Cardiac septum (tissue), 1 donor: Measurements from ENCODE around the gene OVOL3. TPM values are rescaled to one million over a fixed set of nuclear protein-coding genes. Genes with fewer than 3 reads are reported as not detected.
"Not testable (repeated sequence)": the region's sequence is repeated elsewhere in the genome, so short reads cannot be mapped to it uniquely, and the experiment has no call there.

Experiments
- DNase-seq: peaks from one replicate; pipeline ENCODE4 v3.0.0-alpha.2; 2020; ENCODE audit warnings: low spot score
- intact Hi-C: fragments of 100-400 bp; cut with DNase I; formaldehyde crosslinking; loops from one replicate; pipeline ENCODE4 v1.14.0; 2022
- total RNA-seq: library from RNA; stranded (reverse); fragmentation: NEBNext Ultra II Directional; extraction: Animal tissue kit (Norgen Biotek cat#: 25700); gene quantifications from one replicate; pipeline ENCODE4 v1.2.1, GENCODE V29; 2021
- donor health status: DM: no; HTN: no; CAD: no.

The OVOL3 gene
- total RNA-seq, 1 donor from 2014 or later: not detected

DNA sequence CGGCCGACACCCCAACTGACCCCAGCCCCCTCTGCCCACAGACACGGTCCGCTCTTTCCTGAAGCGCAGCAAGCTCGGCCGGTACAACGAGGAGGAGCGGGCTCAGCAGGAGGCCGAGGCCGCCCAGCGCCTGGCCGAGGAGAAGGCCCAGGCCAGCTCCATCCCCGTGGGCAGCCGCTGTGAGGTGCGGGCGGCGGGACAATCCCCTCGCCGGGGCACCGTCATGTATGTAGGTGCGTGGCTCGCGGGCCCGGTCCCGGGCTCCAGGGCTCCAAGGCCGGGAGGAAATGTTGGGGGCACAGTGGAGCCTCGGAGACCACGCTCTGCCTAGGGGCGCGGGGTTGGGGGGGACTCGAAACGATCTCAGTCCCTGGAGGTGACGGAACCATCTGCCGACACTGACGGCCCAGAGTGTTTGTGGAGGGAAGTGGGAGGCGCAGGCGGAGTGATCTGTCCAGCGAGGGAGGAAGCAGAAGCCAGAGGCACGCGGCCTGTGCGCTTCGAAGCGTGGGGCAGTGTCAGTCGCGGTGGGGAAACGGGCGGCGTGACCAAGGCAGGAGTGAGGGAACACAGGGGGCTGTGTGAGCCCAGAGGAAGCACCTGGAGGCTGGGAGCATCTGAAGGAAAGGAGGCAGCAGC lies 10.7 kb downstream of the OVOL3 start:
- intact Hi-C loops: no loop called here
- DNase-seq: no peak

DNA sequence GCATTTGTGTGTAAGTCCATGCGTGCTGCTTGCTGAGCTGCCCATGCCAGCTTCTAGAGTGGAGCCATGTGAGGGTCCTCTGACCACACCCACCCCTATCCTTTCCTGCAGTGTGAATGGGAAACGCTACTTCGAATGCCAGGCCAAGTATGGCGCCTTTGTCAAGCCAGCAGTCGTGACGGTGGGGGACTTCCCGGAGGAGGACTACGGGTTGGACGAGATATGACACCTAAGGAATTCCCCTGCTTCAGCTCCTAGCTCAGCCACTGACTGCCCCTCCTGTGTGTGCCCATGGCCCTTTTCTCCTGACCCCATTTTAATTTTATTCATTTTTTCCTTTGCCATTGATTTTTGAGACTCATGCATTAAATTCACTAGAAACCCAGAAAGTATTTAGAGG lies 14.6 kb downstream of the OVOL3 start:
- no peak for DNase-seq
- intact Hi-C loops: no loop called here

DNA sequence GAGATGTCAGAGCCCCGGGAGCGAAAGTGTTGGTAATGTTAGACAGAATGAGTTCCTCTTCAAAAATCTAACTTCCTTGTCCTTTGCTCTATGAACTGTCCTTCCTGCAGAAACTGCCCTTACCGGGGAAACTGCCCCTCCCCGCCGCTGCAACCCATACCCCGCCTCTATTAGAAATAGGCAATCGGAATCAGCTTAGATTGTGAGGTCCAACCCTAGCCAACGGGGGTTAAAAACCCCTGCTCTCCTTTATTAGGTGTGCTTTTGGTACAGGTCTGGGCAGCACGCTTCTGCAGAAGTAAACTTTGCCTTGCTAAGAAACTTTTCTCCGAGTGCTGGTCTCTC lies 17.4 kb downstream of the OVOL3 start:
- intact Hi-C loops: loop anchor here (1.0 kb wide), 1 partner anchor 24 kb away; the partner anchor contains the start of gene COX7A1
- DNase-seq: no peak

DNA sequence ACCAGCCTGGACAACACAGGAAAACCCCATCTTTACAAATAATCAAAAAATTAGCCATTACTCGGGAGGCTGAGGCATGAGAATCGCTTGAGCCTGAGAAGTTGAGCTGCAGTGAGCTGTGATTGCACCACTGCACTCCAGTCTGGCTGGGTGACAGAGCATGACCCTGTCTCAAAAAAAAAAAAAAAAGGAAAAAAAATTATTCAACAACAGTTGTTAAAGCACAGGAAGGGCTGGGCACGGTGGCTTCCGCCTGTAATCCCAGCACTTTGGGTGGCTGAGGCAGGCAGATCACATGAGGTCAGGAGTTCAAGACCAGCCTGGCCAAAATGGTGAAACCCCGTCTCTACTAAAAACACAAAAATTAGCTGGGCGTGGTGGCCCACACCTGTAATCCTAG lies 20.3 kb downstream of the OVOL3 start:
- intact Hi-C loops: loop anchor here (10.0 kb wide), 1 partner anchor 644 kb away; the partner anchor contains the start of gene ZNF850
- not testable (repeated sequence) for DNase-seq

DNA sequence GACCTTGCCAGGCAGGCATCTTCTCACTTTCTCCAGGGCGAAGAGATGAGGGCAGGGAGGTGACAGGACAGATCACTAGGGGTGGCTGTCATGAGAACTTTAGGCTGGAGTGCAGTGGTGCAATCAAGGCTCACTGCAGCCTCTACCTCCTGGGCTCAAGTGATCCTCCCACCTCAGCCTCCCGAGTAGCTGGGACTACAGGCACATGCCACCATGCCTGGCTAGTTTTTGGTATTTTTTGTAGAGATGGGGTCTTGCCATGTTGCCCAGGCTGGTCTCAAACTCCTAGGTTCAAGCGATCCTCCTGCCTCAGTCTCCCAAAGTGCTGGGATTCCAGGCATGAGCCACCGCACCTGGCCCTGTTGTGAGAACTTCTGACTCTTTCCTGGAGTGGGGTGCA lies 23.9 kb downstream of the OVOL3 start:
- DNase-seq: not testable (repeated sequence)

DNA sequence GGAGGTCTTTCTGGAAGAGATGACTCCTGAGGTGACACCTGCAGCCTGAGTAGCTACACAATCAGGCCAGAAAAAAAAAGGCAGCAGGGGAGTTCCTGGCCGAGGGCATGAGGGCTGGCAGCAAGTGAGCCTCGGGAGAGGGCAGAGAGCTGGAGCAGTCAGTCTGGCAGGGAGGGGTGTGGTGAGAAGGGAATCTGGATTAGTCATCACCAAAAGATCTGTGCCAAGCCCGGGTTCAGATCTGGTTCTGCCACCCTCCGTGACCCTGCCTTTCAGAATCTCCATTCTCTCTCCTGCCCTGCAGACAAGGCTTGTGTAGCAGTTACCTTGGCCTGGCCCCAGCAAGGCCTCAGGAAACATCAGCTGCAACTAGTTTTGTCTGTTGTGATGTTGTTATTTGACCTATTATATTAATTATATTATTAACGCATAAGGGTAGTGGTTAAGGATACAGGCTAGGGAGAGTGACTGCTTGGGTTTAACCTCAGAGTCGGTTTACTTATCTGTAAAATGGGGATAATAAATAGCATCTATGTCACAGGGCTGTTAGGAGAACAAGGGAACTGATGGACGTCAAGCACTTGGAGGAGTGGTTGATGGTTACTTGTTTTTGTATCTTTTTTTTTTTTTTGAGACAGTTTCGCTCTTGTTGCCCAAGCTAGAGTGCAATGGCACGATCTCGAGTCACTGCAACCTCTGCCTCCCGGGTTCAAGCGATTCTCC lies 26.2 kb downstream of the OVOL3 start:
- peak; percentile 81 for DNase-seq
- intact Hi-C loops: loop anchor here (10.0 kb wide), 1 partner anchor 638 kb away; the partner anchor contains the start of gene ZNF850

More for the DNA sequence above, 23.9 kb downstream of the OVOL3 start:
- intact Hi-C loops: loop anchor here (10.0 kb wide), 1 partner anchor 640 kb away; the partner anchor contains the start of gene ZNF850

DNA sequence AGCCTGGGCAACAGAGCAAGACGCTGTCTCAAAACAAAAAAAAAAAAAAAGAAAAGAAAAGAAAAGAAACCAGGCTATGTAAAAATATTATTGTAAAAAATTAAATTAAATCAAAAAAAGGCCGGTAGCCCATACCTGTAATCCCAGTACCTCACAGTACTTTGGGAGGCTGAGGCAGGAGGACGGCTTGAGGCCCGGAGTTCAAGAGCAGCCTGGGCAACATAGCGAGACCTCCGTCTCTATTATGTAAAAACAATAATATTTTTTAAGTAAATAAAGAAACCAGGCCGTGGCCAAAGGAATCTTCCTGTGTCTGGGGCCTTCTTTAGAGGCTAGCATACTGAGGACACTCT lies 28.2 kb downstream of the OVOL3 start:
- no peak for DNase-seq
- intact Hi-C loops: loop anchor here (10.0 kb wide), 1 partner anchor 636 kb away; the partner anchor contains the start of gene ZNF850

DNA sequence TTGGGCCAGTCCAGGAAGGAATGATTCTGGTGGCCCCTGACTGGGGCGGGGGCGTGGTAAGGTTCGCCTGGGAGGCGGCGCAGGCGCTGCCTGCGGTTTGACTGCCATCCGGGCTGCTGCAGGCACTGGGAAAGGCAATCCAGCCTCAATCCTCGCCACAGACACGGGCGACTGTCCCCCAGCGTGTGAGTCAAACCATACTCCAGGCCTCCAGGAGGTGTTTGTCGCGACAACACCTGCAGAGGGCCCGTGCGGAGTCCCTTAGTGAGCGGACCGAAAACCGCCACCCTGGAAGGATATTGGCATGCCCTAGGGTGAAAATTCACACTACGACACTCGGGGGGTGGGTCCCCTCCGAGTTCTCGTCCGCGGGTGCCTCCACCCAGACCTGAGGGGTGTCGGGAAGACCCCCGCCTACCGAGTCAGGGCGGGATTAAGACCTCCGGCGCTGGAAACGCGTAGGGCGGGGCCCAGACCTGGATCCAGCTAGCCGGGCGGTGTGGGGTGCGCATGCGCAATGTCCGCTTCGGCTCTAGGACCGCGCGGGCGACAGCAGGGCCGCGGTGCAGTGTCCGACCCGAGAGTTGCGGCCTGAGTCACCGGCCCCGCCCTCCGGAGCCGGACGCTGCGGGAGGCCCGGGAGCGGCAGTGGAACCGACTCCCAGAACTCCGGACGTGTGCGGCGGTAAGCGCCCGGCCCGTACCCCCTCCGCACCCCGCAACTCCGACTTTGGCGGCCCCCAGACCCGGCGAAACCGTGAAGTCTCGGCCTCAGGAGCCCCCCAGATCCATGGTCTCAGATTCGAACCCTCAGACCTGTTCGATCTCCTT lies 28.7 kb downstream of the OVOL3 start, which contains the start of gene CAPNS1:
Gene CAPNS1 (plus strand): TSS at position 594 of the 831 bp plus-strand sequence. CDS start 946 bp downstream, outside the sequence.
- intact Hi-C loops: loop anchor here (10.0 kb wide), 1 partner anchor 635 kb away; the partner anchor contains the start of gene ZNF850
- peak; percentile 99 for DNase-seq

DNA sequence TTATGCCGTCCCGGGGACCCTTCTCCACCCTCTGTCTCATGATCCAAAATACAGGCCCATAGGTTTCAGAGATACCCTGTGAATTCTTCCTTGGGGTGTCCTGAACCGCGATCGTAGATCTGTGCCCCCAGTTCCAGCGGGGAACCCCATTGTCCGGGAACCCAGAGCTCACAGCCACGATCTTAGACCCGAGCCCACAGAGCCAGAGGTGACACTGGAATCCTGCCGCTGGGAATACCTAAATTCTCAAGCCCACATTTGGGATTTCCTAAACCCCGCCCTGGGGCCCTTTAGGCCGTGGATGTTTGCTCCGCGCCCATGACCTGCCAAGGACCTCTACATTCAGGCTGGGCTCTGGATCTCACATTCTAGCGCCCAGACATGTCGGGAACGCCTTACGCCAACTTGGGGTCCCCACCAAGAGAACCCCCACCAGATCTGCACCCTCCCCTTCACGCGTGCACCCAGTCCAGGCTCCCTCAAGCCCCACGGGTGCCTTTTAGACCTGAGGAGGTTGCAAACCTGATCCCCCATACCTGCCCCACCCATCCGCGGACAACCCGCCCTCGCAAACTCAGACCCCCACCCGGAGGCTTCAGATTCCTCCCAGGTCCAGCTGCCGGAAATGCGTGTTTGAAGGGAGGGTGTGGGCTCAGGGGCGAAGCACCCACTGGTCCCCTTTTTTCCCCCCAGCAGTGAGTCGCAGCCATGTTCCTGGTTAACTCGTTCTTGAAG lies 29.5 kb downstream of the OVOL3 start:
- intact Hi-C loops: no loop called here
- peak; percentile 79 for DNase-seq

DNA sequence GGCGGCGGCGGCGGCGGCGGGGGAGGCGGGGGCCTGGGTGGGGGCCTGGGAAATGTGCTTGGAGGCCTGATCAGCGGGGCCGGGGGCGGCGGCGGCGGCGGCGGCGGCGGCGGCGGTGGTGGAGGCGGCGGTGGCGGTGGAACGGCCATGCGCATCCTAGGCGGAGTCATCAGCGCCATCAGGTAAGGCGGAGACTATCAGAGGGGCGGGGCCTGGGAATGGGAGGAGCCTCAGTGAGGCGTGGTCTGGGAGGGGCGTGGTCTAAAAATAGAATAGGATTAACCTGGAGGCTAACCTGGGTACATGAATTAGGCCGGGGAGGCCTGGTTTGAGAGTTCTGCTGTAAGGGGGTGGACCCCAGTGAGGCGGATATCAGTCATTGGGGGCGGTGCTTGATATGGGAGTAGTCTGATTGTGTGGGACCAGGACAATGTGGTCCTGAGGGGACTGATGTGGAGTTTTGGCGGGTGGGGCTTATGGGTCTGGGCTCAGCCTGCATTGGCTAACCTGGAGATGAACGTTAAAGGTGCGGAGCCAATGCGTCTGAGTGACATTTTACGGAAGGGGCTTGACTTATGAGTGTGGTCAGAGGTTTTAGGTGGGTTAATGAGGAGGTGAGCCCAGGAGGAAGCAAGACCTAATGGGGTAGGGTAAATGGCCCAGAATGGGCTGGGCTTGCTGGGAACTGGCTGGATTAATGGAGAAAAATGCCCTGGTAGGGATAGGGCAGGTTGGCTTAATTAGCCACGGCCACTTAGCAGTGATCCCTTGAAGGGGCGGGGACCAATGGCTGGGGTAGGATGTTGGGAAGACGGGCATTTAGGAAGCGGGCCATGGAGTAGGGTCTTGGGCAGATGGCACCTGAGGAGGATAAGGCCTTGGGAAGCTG lies 30.3 kb downstream of the OVOL3 start:
- intact Hi-C loops: no loop called here
- DNase-seq: peak; percentile 95

DNA sequence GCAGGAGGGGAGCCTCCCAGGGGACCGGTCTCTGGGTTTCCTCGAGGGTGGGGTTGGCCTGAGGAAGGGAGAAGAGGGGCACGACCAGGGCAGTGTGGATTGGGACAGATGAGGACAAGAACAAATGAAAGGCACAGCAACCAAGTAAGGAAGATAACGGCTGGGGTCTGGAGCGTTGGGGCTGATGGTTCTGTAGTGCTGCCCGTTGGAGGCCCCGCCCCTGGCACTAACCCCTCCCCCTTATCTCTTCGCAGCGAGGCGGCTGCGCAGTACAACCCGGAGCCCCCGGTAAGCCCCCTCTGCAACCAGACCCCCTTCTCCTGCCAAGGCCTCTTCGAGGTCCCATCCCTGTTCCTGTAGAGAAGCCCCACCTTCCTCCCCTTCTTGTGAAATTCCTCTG lies 31.1 kb downstream of the OVOL3 start:
- intact Hi-C loops: loop anchor here (1.0 kb wide), 1 partner anchor 9 kb away; no protein-coding TSS in a partner anchor
- DNase-seq: no peak

DNA sequence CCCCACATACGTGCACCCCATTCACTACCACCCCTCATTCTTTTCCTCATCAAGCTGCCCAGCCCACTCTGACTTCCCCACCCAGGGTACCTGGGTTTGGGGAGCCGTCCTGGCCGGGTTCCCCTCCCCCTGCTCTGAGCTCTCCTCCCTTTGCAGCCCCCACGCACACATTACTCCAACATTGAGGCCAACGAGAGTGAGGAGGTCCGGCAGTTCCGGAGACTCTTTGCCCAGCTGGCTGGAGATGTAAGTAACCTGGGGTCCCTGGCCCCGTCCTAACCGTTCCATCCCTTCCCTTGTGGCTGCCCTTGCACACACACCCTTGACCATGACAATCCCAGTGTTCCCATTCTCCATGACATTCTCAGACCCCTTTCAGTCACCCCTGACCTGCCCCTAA lies 31.6 kb downstream of the OVOL3 start:
- intact Hi-C loops: loop anchor here (1.0 kb wide), 1 partner anchor 9 kb away; no protein-coding TSS in a partner anchor
- no peak for DNase-seq

DNA sequence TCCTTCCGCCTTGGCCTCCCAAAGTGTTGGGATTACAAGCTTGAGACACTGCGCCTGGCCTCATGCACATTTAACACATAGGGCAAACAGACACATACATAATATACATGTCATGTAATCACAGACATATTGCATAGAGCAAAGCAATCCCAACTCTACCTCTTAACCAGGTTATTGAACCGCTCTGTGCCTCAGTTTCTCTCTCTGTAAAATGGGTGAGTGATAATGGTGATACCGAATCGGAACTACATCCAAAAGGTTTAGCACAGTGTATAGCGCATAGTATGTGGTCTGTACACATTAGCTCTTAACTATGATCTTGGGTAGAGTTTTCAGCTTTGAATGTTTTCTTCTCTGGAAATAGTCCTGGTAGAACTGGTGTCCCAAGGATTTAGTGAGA lies 33.7 kb downstream of the OVOL3 start:
- no peak for DNase-seq
- intact Hi-C loops: no loop called here

DNA sequence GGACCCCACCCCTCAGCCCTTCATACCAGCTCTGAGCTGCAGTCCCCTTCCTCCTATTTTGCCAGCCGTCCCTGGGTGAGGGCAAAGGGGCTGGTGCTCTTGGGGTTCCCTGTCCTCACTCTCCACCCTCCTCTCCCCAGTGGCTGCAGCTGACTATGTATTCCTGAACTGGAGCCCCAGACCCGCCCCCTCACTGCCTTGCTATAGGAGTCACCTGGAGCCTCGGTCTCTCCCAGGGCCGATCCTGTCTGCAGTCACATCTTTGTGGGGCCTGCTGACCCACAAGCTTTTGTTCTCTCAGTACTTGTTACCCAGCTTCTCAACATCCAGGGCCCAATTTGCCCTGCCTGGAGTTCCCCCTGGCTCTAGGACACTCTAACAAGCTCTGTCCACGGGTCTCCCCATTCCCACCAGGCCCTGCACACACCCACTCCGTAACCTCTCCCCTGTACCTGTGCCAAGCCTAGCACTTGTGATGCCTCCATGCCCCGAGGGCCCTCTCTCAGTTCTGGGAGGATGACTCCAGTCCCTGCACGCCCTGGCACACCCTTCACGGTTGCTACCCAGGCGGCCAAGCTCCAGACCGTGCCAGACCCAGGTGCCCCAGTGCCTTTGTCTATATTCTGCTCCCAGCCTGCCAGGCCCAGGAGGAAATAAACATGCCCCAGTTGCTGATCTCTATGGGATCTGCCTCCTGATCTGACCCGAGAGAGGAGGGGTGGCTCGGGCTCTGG lies 38.9 kb downstream of the OVOL3 start:
- no peak for DNase-seq

DNA sequence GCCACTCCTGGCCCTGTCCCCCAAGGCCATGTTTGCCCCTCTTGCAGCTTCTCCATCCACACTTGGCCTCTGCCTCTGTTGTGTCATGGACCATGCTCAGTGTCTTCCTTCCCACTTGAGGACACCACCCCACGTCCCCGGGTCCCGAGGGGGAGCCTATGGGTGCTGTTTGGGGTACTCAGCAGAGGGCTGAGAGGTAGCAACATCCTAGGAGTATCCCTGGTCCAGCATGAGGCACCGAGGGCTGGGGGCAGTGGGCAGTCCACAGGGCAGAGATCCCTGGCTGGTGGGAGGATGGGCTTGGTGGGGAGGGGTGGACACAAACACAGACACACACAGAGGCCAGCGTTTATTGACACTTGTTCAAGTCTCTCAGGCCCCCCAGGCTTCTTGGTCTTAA lies 39.6 kb downstream of the OVOL3 start:
- intact Hi-C loops: no loop called here
- DNase-seq: no peak

More for the DNA sequence above, 38.9 kb downstream of the OVOL3 start:
- intact Hi-C loops: no loop called here

DNA sequence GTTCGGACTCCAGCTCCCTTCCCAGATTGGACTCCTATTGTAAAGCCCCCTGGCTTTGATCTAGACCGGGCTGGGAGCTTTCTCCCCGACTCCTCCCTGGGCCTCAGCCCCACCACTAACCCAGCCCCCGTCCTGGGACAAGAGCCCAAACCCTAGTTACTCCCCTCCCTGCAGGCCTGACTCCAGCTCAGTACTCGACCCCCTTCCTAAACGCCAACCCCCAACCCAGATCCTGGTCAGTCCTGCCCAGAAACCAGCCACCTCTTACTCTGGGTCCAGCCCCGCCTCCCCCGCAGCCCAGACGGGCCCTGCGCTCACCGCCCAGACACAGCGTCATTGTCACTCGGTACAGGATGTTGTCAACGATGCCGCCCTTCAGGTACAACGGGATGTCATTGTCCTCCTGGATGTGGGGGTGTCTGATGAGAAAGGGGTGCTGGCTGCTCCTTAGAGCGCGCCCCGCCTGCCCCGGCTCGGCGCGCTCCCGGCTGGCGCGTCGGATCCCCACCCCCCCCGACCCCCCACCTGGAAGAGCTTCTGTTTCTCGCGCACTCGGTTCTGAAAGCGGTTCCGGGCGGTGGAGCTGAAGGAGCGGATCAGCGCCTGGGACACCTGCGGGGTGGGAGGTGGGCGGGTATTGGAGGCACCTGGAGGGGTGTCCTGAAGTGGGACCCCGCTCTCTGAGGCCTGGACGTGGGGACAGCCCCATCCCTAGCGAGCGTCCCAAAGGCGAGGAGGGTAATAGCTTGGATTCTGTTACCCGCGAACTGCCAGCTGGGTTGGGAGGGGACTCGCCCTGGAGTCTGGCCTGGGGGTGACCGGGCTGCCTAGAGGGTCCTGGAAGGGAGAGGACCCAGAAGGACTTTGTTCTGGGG lies 40.4 kb downstream of the OVOL3 start:
- intact Hi-C loops: loop anchor here (1.0 kb wide), 2 partner anchors 9 to 23 kb away; no protein-coding TSS in a partner anchor
- peak; percentile 82 for DNase-seq

DNA sequence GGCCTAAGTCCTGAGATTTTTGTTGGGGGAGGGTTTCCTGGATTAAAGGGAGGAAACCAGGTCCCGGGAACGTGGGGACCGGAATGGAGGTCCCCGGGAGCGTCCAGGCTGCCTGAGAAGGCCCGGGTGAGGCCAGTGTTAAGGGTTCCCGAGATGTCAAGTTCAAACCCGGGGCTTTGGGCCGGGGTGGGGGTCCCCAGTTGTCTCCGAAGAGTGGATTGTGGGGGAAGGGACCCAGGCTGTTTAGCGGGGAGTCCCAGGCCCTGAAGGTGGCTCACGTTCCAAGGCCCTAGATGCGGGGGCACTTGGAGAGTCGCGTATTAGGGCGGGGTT lies 41.0 kb downstream of the OVOL3 start:
- no peak for DNase-seq
- intact Hi-C loops: loop anchor here (1.0 kb wide), 1 partner anchor 24 kb away; no protein-coding TSS in a partner anchor
